OCI-LY3 (cell line): ENCODE results near the gene RAPGEF5.

ENCODE experiments used
- EZH2phosphoT487 ChIP-seq: fragments of 200-600 bp; shearing (Covaris generic); IDR thresholded peaks from 2 replicates; pipeline ENCODE4 v1.6.1; 2018; ENCODE audit warnings: antibody characterized with exemption, mixed run types, low read depth
- TF ChIP-seq, protein P1 (sequence below): fragments of 200-600, 300-600 bp; sonication (generic); IDR thresholded peaks from 2 replicates; pipeline ENCODE4 v1.5.1; 2014; ENCODE audit warnings: antibody characterized with exemption, low read length, low read depth

- TF ChIP-seq, protein P1, sequence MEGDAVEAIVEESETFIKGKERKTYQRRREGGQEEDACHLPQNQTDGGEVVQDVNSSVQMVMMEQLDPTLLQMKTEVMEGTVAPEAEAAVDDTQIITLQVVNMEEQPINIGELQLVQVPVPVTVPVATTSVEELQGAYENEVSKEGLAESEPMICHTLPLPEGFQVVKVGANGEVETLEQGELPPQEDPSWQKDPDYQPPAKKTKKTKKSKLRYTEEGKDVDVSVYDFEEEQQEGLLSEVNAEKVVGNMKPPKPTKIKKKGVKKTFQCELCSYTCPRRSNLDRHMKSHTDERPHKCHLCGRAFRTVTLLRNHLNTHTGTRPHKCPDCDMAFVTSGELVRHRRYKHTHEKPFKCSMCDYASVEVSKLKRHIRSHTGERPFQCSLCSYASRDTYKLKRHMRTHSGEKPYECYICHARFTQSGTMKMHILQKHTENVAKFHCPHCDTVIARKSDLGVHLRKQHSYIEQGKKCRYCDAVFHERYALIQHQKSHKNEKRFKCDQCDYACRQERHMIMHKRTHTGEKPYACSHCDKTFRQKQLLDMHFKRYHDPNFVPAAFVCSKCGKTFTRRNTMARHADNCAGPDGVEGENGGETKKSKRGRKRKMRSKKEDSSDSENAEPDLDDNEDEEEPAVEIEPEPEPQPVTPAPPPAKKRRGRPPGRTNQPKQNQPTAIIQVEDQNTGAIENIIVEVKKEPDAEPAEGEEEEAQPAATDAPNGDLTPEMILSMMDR: no peak
- TF ChIP-seq EZH2phosphoT487: no peak
These were observed 21.4 kb upstream of the RAPGEF5 start for GRCh38 chr7:22378199-22378980.
